Uterus (tissue), 2 donors: ENCODE measurements around the gene ADD1.

Experiments
- POLR2A ChIP-seq, 2 donors: fragments of 450-650 bp; IDR thresholded peaks; one replicate each; pipeline ENCODE4 v1.6.1; 2016; ENCODE audit warnings: antibody characterized with exemption in 2 of 2, mild to moderate bottlenecking in 1 of 2, moderate library complexity in 1 of 2
- TF ChIP-seq, protein P1 (sequence below), 4 experiments: fragments of 200-600 bp in 2 of 4; fragments of 450-650 bp in 2 of 4; sonication (generic) in 2 of 4; IDR thresholded peaks; one replicate each; pipeline ENCODE4 v1.5.1; 2016 to 2019; ENCODE audit warnings: antibody characterized with exemption in 4 of 4, mild to moderate bottlenecking in 2 of 4, moderate library complexity in 1 of 4

DNA sequence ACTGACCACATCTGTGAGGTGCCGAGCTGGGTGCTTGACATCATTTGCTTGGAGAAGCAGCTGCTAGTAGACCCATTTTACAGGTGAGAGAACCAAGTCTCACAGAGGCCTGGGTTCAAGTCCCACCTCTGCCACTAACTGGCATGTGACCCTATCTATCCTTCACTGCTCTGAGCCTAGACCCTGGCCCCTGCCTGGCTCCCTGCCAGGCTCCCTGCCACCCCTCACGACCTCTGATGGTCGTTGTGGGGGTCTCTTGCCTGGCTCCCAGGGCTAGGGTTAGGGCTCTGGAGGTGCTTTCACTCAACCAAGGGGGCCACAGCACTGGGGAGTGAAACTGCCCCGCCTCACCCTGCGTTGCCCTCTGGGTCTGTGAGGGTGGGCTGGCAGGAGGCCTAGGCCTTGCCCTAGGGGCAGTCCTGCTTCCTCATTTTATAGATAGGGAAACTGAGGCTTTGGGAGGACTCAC, 7.2 kb upstream of the ADD1 start:
- TF ChIP-seq, protein P1, sequence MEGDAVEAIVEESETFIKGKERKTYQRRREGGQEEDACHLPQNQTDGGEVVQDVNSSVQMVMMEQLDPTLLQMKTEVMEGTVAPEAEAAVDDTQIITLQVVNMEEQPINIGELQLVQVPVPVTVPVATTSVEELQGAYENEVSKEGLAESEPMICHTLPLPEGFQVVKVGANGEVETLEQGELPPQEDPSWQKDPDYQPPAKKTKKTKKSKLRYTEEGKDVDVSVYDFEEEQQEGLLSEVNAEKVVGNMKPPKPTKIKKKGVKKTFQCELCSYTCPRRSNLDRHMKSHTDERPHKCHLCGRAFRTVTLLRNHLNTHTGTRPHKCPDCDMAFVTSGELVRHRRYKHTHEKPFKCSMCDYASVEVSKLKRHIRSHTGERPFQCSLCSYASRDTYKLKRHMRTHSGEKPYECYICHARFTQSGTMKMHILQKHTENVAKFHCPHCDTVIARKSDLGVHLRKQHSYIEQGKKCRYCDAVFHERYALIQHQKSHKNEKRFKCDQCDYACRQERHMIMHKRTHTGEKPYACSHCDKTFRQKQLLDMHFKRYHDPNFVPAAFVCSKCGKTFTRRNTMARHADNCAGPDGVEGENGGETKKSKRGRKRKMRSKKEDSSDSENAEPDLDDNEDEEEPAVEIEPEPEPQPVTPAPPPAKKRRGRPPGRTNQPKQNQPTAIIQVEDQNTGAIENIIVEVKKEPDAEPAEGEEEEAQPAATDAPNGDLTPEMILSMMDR (IDR thresholded peaks at IDR 0.05) = no peak
- TF ChIP-seq POLR2A (IDR thresholded peaks at IDR 0.05) = no peak
